ENCODE data around the gene SLF2.
A peak's percentile ranks its signal among the peaks of the same experiment; 100 is the strongest.

The SLF2 gene

GRCh38 chr10:101003639-101004206 lies 91.0 kb downstream of the SLF2 start:
- no peak for DNase-seq

- no peak for DNase-seq
Measured at GRCh38 chr10:101005361-101005760, 92.6 kb downstream of the SLF2 start.

DNA sequence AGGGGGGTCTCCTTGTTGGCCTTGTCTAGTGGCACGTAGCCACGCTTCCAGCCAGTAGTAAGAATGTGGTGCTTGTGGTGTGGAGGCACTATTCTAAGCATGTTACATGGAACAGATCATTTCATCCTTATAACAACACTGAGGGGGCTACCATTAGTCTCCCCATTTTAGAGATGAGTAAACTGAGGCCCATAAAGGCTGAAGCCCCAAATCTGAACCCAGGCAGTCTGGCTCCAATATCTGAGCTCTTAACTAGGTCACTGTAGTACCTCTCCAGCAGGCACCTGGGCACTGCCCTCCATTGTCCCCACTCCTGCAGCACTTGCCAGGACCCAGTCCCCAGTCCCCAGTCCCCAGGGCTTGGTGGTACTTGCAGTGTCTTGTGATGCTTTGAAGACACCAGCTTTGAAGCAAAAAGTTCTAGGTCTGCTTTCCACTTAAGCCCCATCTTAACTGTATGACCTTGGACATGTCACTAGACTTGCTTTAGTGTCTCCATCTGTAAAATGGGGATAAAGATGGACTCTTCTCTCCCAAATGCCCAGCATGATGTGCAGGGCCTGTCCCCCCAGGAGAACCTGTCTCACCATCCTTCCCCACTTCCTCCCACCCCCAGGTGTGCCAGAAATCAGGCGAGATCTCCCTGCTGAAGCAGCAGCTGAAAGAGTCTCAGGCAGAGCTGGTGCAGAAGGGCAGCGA lies 93.3 kb downstream of the SLF2 start:
- DNase-seq = no peak

GRCh38 chr10:101006593-101007098 lies 93.9 kb downstream of the SLF2 start:
- DNase-seq = no peak

DNA sequence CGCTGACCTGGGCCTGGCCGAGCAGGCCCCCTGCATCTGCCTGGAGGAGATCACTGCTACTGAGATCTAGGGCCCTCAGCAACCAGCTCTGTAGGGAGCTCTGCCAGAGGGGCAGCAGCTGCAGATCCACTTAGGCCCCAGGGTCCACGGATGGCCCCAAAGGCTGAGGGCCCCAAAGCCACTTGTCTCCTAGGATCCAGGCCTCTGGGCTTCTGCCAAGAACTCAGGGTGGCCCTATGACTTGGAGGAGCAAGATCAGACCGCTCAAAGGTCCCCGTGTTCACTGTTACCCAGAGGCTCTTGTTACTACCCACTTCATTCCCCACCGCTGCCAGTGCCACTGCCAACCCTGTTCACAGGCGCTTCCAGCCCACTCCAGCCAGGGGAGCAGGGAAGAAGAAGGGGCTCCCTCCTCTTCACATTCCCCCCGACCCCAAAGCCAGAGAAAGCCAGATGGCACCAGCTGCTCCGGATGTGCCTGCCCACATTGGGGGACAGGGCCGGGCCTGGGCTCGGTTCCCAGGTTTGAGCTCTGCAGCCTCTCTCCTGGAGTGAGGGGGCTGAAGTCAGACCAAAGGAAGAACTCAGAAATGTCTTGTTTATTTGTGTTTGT lies 94.4 kb downstream of the SLF2 start:
- DNase-seq = no peak

DNA sequence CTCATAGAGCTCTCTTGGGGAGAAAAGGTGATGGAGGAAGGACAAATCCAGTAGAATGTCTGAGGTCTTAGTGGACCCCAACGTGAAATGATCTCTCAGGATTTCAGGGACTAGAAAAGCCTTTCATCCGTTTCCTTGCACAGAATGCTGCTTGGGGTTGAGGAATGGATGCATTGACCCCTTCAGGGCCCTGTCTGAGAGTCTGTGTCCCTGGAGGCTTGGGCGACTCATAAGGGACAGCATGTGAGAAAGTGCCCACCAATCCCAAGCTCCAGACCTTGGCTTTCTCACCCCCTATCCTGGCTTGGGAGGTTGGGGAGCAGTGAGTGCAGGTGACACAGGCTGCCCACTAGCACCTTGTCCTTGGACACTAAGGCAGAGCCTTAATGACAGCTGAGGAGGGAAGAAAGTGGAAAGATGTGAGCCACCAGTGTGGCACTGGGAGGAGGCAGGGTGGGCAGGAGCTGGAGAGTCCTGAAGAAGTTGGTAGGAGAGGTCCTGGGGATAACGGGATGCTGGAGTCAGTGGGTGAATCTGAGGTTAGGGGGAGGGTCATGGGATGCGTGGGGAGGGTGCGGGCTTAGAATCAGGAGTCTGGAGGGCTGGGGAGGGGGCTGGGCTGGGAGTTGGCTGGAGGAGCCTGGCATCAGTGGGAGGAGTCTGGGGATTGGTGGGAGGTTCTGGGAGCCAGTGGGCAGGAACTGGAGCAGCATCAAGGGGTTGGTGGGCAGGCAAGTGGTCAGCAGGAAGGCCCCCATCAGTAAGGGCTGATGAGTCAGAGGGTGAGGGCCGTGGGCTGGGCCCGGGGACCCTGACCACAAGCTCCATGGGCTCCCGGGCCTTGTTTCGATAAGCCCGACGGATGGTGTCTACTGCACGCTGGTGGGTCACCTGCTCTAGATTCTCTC lies 95.4 kb downstream of the SLF2 start:
- DNase-seq = no peak

GRCh38 chr10:101008823-101009423 lies 96.2 kb downstream of the SLF2 start:
- DNase-seq = no peak

DNA sequence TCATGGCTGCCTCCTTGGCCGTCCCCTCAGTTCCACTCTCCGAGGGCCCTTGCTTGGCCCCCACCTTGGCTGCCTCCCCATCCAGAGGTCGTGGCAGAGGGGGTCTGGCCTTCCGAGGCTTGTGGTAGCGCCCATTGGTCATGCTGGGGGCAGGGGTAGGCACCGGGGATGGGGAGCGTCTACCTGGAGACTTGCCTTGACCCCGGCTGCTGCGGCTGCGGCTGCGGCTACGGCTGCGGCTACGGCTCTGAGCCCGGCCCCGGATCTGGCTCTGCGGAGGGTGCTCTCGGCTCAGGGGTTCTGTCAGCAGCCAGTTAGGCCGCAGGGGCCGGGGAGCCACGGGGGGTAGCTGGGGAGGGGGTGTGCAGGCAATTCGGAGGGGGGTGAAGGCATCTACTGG lies 97.6 kb downstream of the SLF2 start:
- DNase-seq = no peak

DNA sequence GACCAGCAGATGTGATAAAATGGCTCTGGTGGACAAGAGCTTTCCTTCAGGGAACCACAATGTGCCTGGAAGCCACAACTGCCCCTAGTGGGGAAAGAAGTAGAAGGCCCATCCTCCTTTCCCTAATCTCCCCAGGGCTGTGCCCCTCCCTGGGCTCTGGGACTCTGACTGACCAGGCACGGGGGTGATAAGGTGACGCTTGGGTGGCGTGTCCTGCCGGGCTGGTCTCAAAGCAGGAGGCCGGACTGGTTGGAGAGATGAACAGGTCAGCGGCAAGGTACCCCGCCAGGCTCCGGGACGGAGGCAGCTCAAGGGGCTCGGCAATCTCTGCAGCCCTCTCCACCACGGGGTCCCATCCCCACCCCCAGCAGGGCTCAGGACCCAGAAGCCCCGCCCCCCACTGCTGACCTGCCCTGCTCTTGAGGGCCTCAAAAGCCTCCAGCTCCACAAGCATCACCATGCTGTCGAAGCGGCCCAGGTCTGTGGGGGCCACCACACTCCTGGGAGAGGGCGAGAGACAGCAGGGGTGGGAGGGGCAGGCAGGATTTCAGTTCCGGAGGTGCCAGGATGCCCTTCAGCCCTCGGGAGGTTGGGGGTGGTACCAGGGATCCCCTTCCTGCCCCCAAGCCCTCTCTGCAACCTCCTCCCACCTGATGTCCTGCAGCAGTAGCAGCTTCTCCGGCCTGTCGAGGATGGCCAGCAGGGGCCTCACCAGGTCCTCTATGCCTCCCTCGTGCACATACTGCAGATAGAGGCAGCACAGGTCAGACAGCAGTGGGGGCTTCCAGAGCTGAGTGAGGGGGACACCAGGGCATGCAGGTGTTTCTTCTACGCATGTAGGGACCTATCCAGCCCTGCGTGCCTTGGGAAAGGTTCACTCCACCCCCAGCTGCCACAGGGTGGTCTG lies 99.0 kb downstream of the SLF2 start:
- DNase-seq = no peak

GRCh38 chr10:101012525-101013364 lies 100.0 kb downstream of the SLF2 start:
- DNase-seq = peak; percentile 46

DNA sequence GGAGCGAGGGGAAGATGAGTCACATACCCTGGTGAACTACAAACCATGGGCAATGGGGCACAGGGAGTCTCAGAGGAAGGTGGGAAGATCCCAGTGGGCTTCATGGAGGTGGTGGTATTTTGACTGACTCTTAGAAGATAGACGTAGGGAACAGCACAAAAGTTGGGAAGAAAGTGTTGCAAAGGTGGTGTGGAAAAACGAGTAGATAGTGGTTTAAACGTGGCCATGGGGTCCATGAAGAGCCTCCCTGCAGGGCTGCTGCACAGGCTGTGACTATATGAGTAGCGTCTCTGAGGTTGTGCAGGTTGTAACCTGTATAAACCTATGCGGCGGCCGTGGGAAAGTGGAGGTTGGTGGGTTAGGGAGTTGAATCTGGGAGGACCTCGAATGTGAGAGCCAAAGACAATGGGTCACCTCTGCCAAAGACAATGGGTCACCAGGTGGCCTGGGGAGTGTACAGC lies 100.6 kb downstream of the SLF2 start:
- no peak for DNase-seq

GRCh38 chr10:101014230-101014884 lies 101.6 kb downstream of the SLF2 start:
- DNase-seq = peak; percentile 31
